Upper lobe of left lung (tissue), 6 donors: ENCODE results near the gene MAEA. TPM values are rescaled to one million over a fixed set of nuclear protein-coding genes. Genes with fewer than 3 reads are reported as not detected.
A peak's percentile ranks its signal among the peaks of the same experiment; 100 is the strongest.

Experiments used
- ATAC-seq, 2 donors: fragments of 200-7000 bp; cut with Tn5 transposase; one replicate each; pipeline ENCODE4 v1.9.1; 2022; ENCODE audit warnings: mild to moderate bottlenecking in 2 of 2, moderate library complexity in 2 of 2; ENCODE audit not compliant: low FRiP score in 2 of 2
- DNase-seq, 2 donors: peaks; one replicate each; pipeline ENCODE4 v3.0.0-alpha.2; 2019 to 2020
- H3K27ac ChIP-seq, 4 donors: fragments of 200-600 bp; sonication (generic); one replicate each; pipeline ENCODE4 v1.5.1; 2016 to 2019
- H3K27me3 ChIP-seq, 4 donors: fragments of 200-600 bp; sonication (generic); one replicate each; pipeline ENCODE4 v1.5.1; 2017 to 2019
- H3K36me3 ChIP-seq, 4 donors: fragments of 200-600 bp; sonication (generic); one replicate each; pipeline ENCODE4 v1.5.1; 2016 to 2019
- H3K4me1 ChIP-seq, 4 donors: fragments of 200-600 bp; sonication (generic); one replicate each; pipeline ENCODE4 v1.5.1; 2018 to 2019
- H3K4me3 ChIP-seq, 4 donors: fragments of 200-600 bp; sonication (generic); one replicate each; pipeline ENCODE4 v1.5.1; 2017 to 2019; ENCODE audit warnings: mild to moderate bottlenecking in 2 of 4, moderate library complexity in 1 of 4
- H3K9me3 ChIP-seq, 4 donors: fragments of 200-600 bp; sonication (generic); one replicate each; pipeline ENCODE4 v1.5.1; 2018 to 2019
- CTCF ChIP-seq, 6 experiments: fragments of 450-650 bp in 4 of 6; fragments of 200-600 bp in 2 of 6; sonication (generic) in 2 of 6; IDR thresholded peaks; one replicate each; pipeline ENCODE4 v1.5.1; 2016 to 2019; ENCODE audit warnings: antibody characterized with exemption in 6 of 6
- EP300 ChIP-seq, 4 donors: sonication (generic); formaldehyde crosslinking; IDR thresholded peaks; one replicate each; pipeline ENCODE4 v1.5.1; 2017; ENCODE audit warnings: antibody characterized with exemption in 4 of 4, control low read depth in 2 of 4
- POLR2A ChIP-seq, 4 donors: fragments of 450-650 bp; IDR thresholded peaks; one replicate each; pipeline ENCODE4 v1.5.1; 2016 to 2017; ENCODE audit warnings: antibody characterized with exemption in 4 of 4, mild to moderate bottlenecking in 2 of 4
- POLR2AphosphoS5 ChIP-seq, 2 donors: sonication (generic); formaldehyde crosslinking; IDR thresholded peaks; one replicate each; pipeline ENCODE4 v1.5.1; 2017; ENCODE audit warnings: antibody characterized with exemption in 2 of 2
- WGBS, 2 donors: methylation state at CpG; one replicate each; pipeline ENCODE4 v1.1.5; 2017 to 2018; 5-methylcytosine and 5-hydroxymethylcytosine counted together
- total RNA-seq, 6 donors: library from RNA; depleted of rRNA in 4 of 6; stranded (reverse); fragments of >200 nt in 4 of 6; gene quantifications; one replicate each; pipeline versions ENCODE4 v1.1.0 to v1.2.1, GENCODE V29; 2016 to 2021
- donor health status: DM: no; HTN: no; CAD: no; lungs with moderate emphysema.
- donor health status: DM: no; HTN: yes; CAD: no; lungs with severe emphysema.

The MAEA gene
- total RNA-seq, 6 donors from 2014 or later, result 58.5 to 289 (median 73.0) TPM

- no peak for TF ChIP-seq POLR2AphosphoS5 (IDR thresholded peaks at IDR 0.05)
- H3K27ac ChIP-seq, result no peak overlapping the region
- no peaks in the 10 kb centered on the region for H3K9me3 ChIP-seq
- H3K4me1 ChIP-seq, result peaks cover 0 to 9% (median 8%) of the 10 kb centered on the region in 4 donors
- ATAC-seq (no peak), DNase-seq (peak in 1 of 2 donors; percentile 71)
- peaks cover 4 to 56% (median 14%) of the 10 kb centered on the region in 4 donors for H3K36me3 ChIP-seq
- H3K4me3 ChIP-seq, result no peak overlapping the region
- no peaks in the 10 kb centered on the region for H3K27me3 ChIP-seq
- 95 to 96% methylated on average over 9 to 21 of the region's 24 CpGs for WGBS, 2 donors
Observed at GRCh38 chr4:1368421-1369090, 78.9 kb downstream of the MAEA start.

- Histone ChIP-seq H3K9me3 (no peaks in the 10 kb centered on the region), H3K27ac (no peak overlapping the region), H3K4me3 (no peak overlapping the region), H3K27me3 (no peaks in the 10 kb centered on the region), H3K4me1 (peaks cover 0 to 9% (median 8%) of the 10 kb centered on the region in 4 donors), H3K36me3 (peaks cover 4 to 61% (median 17%) of the 10 kb centered on the region in 4 donors)
- 91 to 93% methylated on average over 7 to 18 of the region's 18 CpGs for WGBS, 2 donors
- TF ChIP-seq POLR2A (IDR thresholded peaks at IDR 0.05) (no peak), CTCF (IDR thresholded peaks at IDR 0.05) (no peak), EP300 (IDR thresholded peaks at IDR 0.05) (no peak), POLR2AphosphoS5 (IDR thresholded peaks at IDR 0.05) (no peak)
- no peak for ATAC-seq
- DNase-seq, result peak in 1 of 2 donors; percentile 78
Observed at GRCh38 chr4:1369091-1369450, 79.4 kb downstream of the MAEA start.

- peaks cover 0 to 8% (median 6%) of the 10 kb centered on the region in 4 donors for H3K4me1 ChIP-seq
- no peak overlapping the region for H3K4me3 ChIP-seq
- ATAC-seq, result no peak
- no peaks in the 10 kb centered on the region for H3K27me3 ChIP-seq
- 93 to 94% methylated on average over 22 of the region's 22 CpGs for WGBS, 2 donors
- peak in 1 of 2 donors; percentile 69 for DNase-seq
- peaks cover 4 to 66% (median 19%) of the 10 kb centered on the region in 4 donors for H3K36me3 ChIP-seq
- H3K9me3 ChIP-seq, result no peaks in the 10 kb centered on the region
- no peak overlapping the region for H3K27ac ChIP-seq
- no peak for TF ChIP-seq CTCF (IDR thresholded peaks at IDR 0.05)
- no peak for TF ChIP-seq EP300 (IDR thresholded peaks at IDR 0.05)
- TF ChIP-seq POLR2A (IDR thresholded peaks at IDR 0.05), result no peak
- no peak for TF ChIP-seq POLR2AphosphoS5 (IDR thresholded peaks at IDR 0.05)
Observed at GRCh38 chr4:1369479-1370079, 79.9 kb downstream of the MAEA start.

- ATAC-seq, result no peak
- WGBS, 2 donors, result 93 to 95% methylated on average over 8 to 29 of the region's 29 CpGs
Observed at GRCh38 chr4:1370321-1371124, 80.8 kb downstream of the MAEA start.

More at GRCh38 chr4:1370321-1371124, 80.8 kb downstream of the MAEA start:
- peak in 1 of 2 donors; percentile 72 for DNase-seq
- no peak for TF ChIP-seq EP300 (IDR thresholded peaks at IDR 0.05)
- TF ChIP-seq POLR2AphosphoS5 (IDR thresholded peaks at IDR 0.05), result no peak
- no peak for TF ChIP-seq POLR2A (IDR thresholded peaks at IDR 0.05)
- no peak for TF ChIP-seq CTCF (IDR thresholded peaks at IDR 0.05)
- no peak overlapping the region for H3K4me3 ChIP-seq
- H3K4me1 ChIP-seq, result no peaks in the 10 kb centered on the region
- H3K36me3 ChIP-seq, result peaks cover 4 to 69% (median 28%) of the 10 kb centered on the region in 4 donors
- no peaks in the 10 kb centered on the region for H3K27me3 ChIP-seq
- H3K9me3 ChIP-seq, result no peaks in the 10 kb centered on the region
- no peak overlapping the region for H3K27ac ChIP-seq
